Nephron progenitor cell (in vitro differentiated cells): ENCODE measurements around the gene SEMA4C.

ENCODE experiments used
- DNase-seq: peaks from one replicate; pipeline ENCODE4 v3.0.0; 2021
- H3K27ac Mint-ChIP-seq: 2 replicates; pipeline ENCODE4 v1.8.0; 2021; ENCODE audit warnings: mild to moderate bottlenecking, moderate library complexity, mixed read lengths
- H3K27me3 Mint-ChIP-seq: 2 replicates; pipeline ENCODE4 v1.8.0; 2021; ENCODE audit warnings: mild to moderate bottlenecking, low read depth, mixed read lengths; ENCODE audit not compliant: poor library complexity
- H3K36me3 Mint-ChIP-seq: 2 replicates; pipeline ENCODE4 v1.8.0; 2021; ENCODE audit warnings: low read depth, mixed read lengths
- H3K4me1 Mint-ChIP-seq: 2 replicates; pipeline ENCODE4 v1.8.0; 2021; ENCODE audit warnings: mixed read lengths
- H3K4me3 Mint-ChIP-seq: 2 replicates; pipeline ENCODE4 v1.8.0; 2021; ENCODE audit warnings: mild to moderate bottlenecking, moderate library complexity, mixed read lengths
- H3K9me3 Mint-ChIP-seq: 2 replicates; pipeline ENCODE4 v1.8.0; 2021; ENCODE audit warnings: mild to moderate bottlenecking, moderate library complexity, mixed read lengths
- CTCF ChIP-seq: fragments of 200-600 bp; sonication (generic); IDR thresholded peaks from 2 replicates; pipeline ENCODE4 v1.5.0; 2021; ENCODE audit warnings: antibody characterized with exemption

The SEMA4C gene

GRCh38 chr2:96875498-96876268, 5.8 kb upstream of the SEMA4C start:
- no peak for DNase-seq
- Mint-ChIP-seq H3K4me3 (no peak overlapping the region), H3K4me1 (peaks cover 87% of the 10 kb centered on the region), H3K27me3 (peaks cover 3% of the 10 kb centered on the region), H3K36me3 (no peaks in the 10 kb centered on the region), H3K27ac (peak overlapping the region; percentile 96), H3K9me3 (no peaks in the 10 kb centered on the region)
- TF ChIP-seq CTCF, result no peak

- no peak for DNase-seq
- Mint-ChIP-seq H3K9me3 (no peaks in the 10 kb centered on the region), H3K4me1 (peaks cover 81% of the 10 kb centered on the region), H3K27me3 (peaks cover 3% of the 10 kb centered on the region), H3K4me3 (peak overlapping the region; percentile 32), H3K36me3 (no peaks in the 10 kb centered on the region), H3K27ac (peak overlapping the region; percentile 54)
- no peak for TF ChIP-seq CTCF
Observed at GRCh38 chr2:96874198-96874831, 4.4 kb upstream of the SEMA4C start.

- peak overlapping the region; percentile 64 for H3K27ac Mint-ChIP-seq
- TF ChIP-seq CTCF, result no peak
- H3K4me3 Mint-ChIP-seq, result no peak overlapping the region
- H3K4me1 Mint-ChIP-seq, result peaks cover 77% of the 10 kb centered on the region
- H3K36me3 Mint-ChIP-seq, result no peaks in the 10 kb centered on the region
- H3K27me3 Mint-ChIP-seq, result peaks cover under 1% of the 10 kb centered on the region
- no peaks in the 10 kb centered on the region for H3K9me3 Mint-ChIP-seq
- DNase-seq, result no peak
Observed at GRCh38 chr2:96873651-96874096, 3.8 kb upstream of the SEMA4C start.

GRCh38 chr2:96872591-96873349, 2.9 kb upstream of the SEMA4C start:
- Mint-ChIP-seq H3K9me3 (no peaks in the 10 kb centered on the region), H3K27me3 (no peaks in the 10 kb centered on the region), H3K27ac (peak overlapping the region; percentile 13), H3K36me3 (no peaks in the 10 kb centered on the region), H3K4me3 (peak overlapping the region; percentile 47), H3K4me1 (peaks cover 69% of the 10 kb centered on the region)
- no peak for DNase-seq
- TF ChIP-seq CTCF, result no peak

GRCh38 chr2:96870626-96871255, 861 bp upstream of the SEMA4C start:
- H3K36me3 Mint-ChIP-seq, result peaks cover 2% of the 10 kb centered on the region
- H3K9me3 Mint-ChIP-seq, result no peaks in the 10 kb centered on the region
- no peaks in the 10 kb centered on the region for H3K27me3 Mint-ChIP-seq
- H3K27ac Mint-ChIP-seq, result peak overlapping the region; percentile 83
- H3K4me3 Mint-ChIP-seq, result peak overlapping the region; percentile 85
- no peak for DNase-seq
- H3K4me1 Mint-ChIP-seq, result peaks cover 66% of the 10 kb centered on the region
- TF ChIP-seq CTCF, result no peak
